ENCODE data around the gene SCN5A. TPM values are rescaled to one million over a fixed set of nuclear protein-coding genes. Genes with fewer than 3 reads are reported as not detected.

The SCN5A gene
- polyA plus RNA-seq, 1 of the 3 experiments (the other 2 are of a cell fraction), result 0.18 TPM

GRCh38 chr3:38500688-38501417 is 148.6 kb downstream of the SCN5A start:
- 86% methylated on average over 2 of the region's 2 CpGs for WGBS (ENCODE audit: low lambda C conversion rate)
- TF ChIP-seq YY1 (IDR thresholded peaks at IDR 0.05; ENCODE audit: low read depth), result no peak
- TF ChIP-seq POLR2AphosphoS5 (IDR thresholded peaks at IDR 0.05; ENCODE audit: low read depth, low read length), result no peak
- no peak for TF ChIP-seq JUND (IDR thresholded peaks at IDR 0.05)
- no peak for DNase-seq
- CTCF ChIA-PET, result interaction anchor here (0.8 to 3.1 kb wide), 8 partner anchors 21 to 787 kb away, joined by 3 to 16 read pairs (median 4); no protein-coding TSS in a partner anchor
- Histone ChIP-seq H3K27me3 (ENCODE audit: insufficient read depth) (no peaks in the 10 kb centered on the region), H3K4me2 (no peak overlapping the region), H3F3A (replicated peaks; ENCODE audit: insufficient read depth) (peaks cover 3% of the 10 kb centered on the region), H3K9me3 (no peaks in the 10 kb centered on the region), H3K4me3 (ENCODE audit: low read depth in 2 of 2, low read length in 1 of 2) (no peak overlapping the region), H3K36me3 (replicated peaks in 1 of 2; ENCODE audit: control insufficient read depth in 1 of 2, insufficient read depth in 2 of 2, low read length in 1 of 2) (peaks cover 35 to 48% of the 10 kb centered on the region in 2 experiments), H3K9me2 (no peaks in the 10 kb centered on the region), H3K79me2 (ENCODE audit: insufficient read depth) (peaks cover 18% of the 10 kb centered on the region), H3K27ac (ENCODE audit: low read depth in 2 of 2, low read length in 1 of 2) (no peak overlapping the region), H4K20me1 (ENCODE audit: insufficient read depth) (no peaks in the 10 kb centered on the region), H3K4me1 (ENCODE audit: control insufficient read depth in 1 of 2, insufficient read depth in 2 of 2, low read depth in 1 of 2, low read length in 1 of 2) (peaks cover 0 to 4% of the 10 kb centered on the region in 2 experiments; a peak in 3 of 4 replicates), H2AFZ (ENCODE audit: low read depth) (no peak overlapping the region), H3K9ac (no peak overlapping the region)
- POLR2A ChIA-PET, result no interaction called here

Small RNA genes lying within 50 kb of the gene (small RNA-seq; reads per million reads assigned to genes)
- 0 reads per million in 7 experiments for gene RF00019

Other genes starting within 250 kb of the SCN5A start
- gene ACVR2B, start 195.8 kb downstream of the SCN5A start, polyA plus RNA-seq (2012; rRNA removed), result 1.4 TPM in 2 replicates
- 6.2 and 8.8 TPM in 2 replicates for gene EXOG, start 153.3 kb downstream of the SCN5A start, polyA plus RNA-seq (2012; rRNA removed)
- not detected in 2 replicates for gene SCN10A, start 166.5 kb upstream of the SCN5A start, polyA plus RNA-seq (2012; rRNA removed)

All from SK-N-SH (cell line).